NOMO-1 treated with dmso at 0.1 percent for 144 hours (cell line): ENCODE results near the gene AJAP1.

Source experiments
- DNase-seq: peaks from one replicate; lab custom pipeline; 2025; ENCODE audit not compliant: unreplicated experiment; lab: John Stamatoyannopoulos, UW

Gene AJAP1

GRCh38 chr1:4677608-4678007 lies 23.2 kb downstream of the AJAP1 start:
- DNase-seq, result no peak

- DNase-seq, result no peak
Measured at GRCh38 chr1:4678066-4678717, 23.8 kb downstream of the AJAP1 start.

- no peak for DNase-seq
Measured at GRCh38 chr1:4681026-4681425, 26.6 kb downstream of the AJAP1 start.

- no peak for DNase-seq
Measured at GRCh38 chr1:4682607-4683220, 28.3 kb downstream of the AJAP1 start.

- DNase-seq, result no peak
Measured at GRCh38 chr1:4684136-4684535, 29.7 kb downstream of the AJAP1 start.

- no peak for DNase-seq
Measured at GRCh38 chr1:4684864-4685522, 30.6 kb downstream of the AJAP1 start.

GRCh38 chr1:4685523-4685865 lies 31.1 kb downstream of the AJAP1 start:
- no peak for DNase-seq

- DNase-seq, result no peak
Measured at GRCh38 chr1:4687943-4688342, 33.5 kb downstream of the AJAP1 start.

- DNase-seq, result no peak
Measured at GRCh38 chr1:4689271-4689935, 35.0 kb downstream of the AJAP1 start.

- no peak for DNase-seq
Measured at GRCh38 chr1:4689941-4690635, 35.7 kb downstream of the AJAP1 start.

GRCh38 chr1:4690951-4691675 lies 36.7 kb downstream of the AJAP1 start:
- DNase-seq, result no peak

- no peak for DNase-seq
Measured at GRCh38 chr1:4691766-4692405, 37.5 kb downstream of the AJAP1 start.

GRCh38 chr1:4692437-4692836 lies 38.0 kb downstream of the AJAP1 start:
- no peak for DNase-seq

- no peak for DNase-seq
Measured at GRCh38 chr1:4693331-4693730, 38.9 kb downstream of the AJAP1 start.

GRCh38 chr1:4693891-4694290 lies 39.5 kb downstream of the AJAP1 start:
- DNase-seq, result no peak

- DNase-seq, result no peak
Measured at GRCh38 chr1:4694492-4694891, 40.1 kb downstream of the AJAP1 start.

GRCh38 chr1:4695241-4695640 lies 40.8 kb downstream of the AJAP1 start:
- no peak for DNase-seq

- DNase-seq, result no peak
Measured at GRCh38 chr1:4696161-4696745, 41.8 kb downstream of the AJAP1 start.

- DNase-seq, result no peak
Measured at GRCh38 chr1:4696753-4697152, 42.3 kb downstream of the AJAP1 start.

GRCh38 chr1:4697801-4698200 lies 43.4 kb downstream of the AJAP1 start:
- DNase-seq, result no peak
